ENCODE data around the gene S1PR4. TPM values are rescaled to one million over a fixed set of nuclear protein-coding genes. Genes with fewer than 3 reads are reported as not detected.

The S1PR4 gene
- total and polyA plus RNA-seq, 2 donors (not counting 1 experiment from before 2014, with no cell fraction given): not detected

DNA sequence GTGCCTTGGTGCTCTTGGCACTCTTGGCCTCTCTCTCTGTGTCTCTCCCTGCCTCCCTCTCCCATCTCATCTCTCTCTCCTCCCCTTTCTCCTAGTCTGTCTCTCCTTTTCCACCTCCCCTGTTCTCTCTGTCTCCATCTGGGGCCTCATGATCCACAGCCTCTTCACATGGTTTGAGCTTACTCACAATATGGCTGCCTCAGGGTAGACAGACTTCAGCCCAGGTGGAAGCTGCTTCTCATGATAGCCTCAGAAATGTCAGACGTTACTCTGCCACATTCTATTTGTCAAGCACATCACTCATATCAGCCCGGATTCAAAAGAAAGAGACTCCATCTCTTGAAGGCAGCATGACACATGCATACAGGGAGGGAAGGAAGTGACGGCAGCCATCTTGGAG is 18.4 kb upstream of the S1PR4 start:
- DNase-seq (ENCODE audit: low read depth in 2 of 2): no peak
- Histone ChIP-seq H4K20me1 (ENCODE audit: control insufficient read depth, extremely low read depth, insufficient read depth, low read length) (no peaks in the 10 kb centered on the region), H3K79me2 (ENCODE audit: control insufficient read depth, insufficient read depth, low read length) (no peaks in the 10 kb centered on the region), H3K9ac (ENCODE audit: insufficient read depth, low read length) (no peak overlapping the region), H3K36me3 (ENCODE audit: control insufficient read depth, insufficient read depth, low read length) (no peaks in the 10 kb centered on the region), H3K4me1 (ENCODE audit: control insufficient read depth, extremely low read depth, insufficient read depth, low read length) (peaks cover 6% of the 10 kb centered on the region), H3K27ac (ENCODE audit: insufficient read depth, low read length) (no peak overlapping the region), H3K27me3 (ENCODE audit: control insufficient read depth, insufficient read depth, low read length) (no peaks in the 10 kb centered on the region), H3K4me3 (replicated peaks in 1 of 4; ENCODE audit: control extremely low read depth in 1 of 4, insufficient read depth in 1 of 4, low read depth in 3 of 4, low read length in 4 of 4) (no peak overlapping the region), H3K4me2 (ENCODE audit: extremely low read depth, insufficient read depth, low read length) (no peak overlapping the region), H2AFZ (ENCODE audit: low read length) (no peak overlapping the region), H3K9me3 (ENCODE audit: control insufficient read depth, insufficient read depth, low read depth, low read length) (no peaks in the 10 kb centered on the region)
- TF ChIP-seq, protein P1, sequence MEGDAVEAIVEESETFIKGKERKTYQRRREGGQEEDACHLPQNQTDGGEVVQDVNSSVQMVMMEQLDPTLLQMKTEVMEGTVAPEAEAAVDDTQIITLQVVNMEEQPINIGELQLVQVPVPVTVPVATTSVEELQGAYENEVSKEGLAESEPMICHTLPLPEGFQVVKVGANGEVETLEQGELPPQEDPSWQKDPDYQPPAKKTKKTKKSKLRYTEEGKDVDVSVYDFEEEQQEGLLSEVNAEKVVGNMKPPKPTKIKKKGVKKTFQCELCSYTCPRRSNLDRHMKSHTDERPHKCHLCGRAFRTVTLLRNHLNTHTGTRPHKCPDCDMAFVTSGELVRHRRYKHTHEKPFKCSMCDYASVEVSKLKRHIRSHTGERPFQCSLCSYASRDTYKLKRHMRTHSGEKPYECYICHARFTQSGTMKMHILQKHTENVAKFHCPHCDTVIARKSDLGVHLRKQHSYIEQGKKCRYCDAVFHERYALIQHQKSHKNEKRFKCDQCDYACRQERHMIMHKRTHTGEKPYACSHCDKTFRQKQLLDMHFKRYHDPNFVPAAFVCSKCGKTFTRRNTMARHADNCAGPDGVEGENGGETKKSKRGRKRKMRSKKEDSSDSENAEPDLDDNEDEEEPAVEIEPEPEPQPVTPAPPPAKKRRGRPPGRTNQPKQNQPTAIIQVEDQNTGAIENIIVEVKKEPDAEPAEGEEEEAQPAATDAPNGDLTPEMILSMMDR (conservative IDR thresholded peaks at IDR 0.05 in 1 of 2, IDR thresholded peaks at IDR 0.05 in 1 of 2; ENCODE audit: low read depth in 1 of 2, low read length in 2 of 2): no peak
- TF ChIP-seq EZH2 (IDR thresholded peaks at IDR 0.05; ENCODE audit: low read length, missing control alignments): no peak

DNA sequence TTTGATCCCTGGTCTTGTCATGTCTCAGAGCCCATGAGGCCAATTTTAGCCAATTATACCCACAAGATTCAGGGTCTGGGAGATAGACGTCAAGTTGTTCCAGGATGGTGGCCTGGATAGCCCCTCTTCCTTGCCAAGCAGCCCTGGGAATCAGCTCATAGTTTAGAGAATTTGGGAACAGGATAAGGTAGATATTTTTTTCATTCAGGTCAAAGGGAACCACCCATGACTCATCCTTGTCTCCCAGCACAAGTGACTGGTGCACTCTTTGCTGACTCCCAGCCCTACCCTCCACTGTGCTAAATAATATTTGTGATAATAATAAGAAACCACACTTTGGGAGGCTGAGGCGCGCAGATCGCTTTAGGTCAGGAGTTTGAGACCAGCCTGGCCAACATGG is 17.1 kb upstream of the S1PR4 start:
- Histone ChIP-seq H3K36me3 (ENCODE audit: control insufficient read depth, insufficient read depth, low read length) (no peaks in the 10 kb centered on the region), H3K4me3 (replicated peaks in 1 of 4; ENCODE audit: control extremely low read depth in 1 of 4, insufficient read depth in 1 of 4, low read depth in 3 of 4, low read length in 4 of 4) (no peak overlapping the region), H3K27me3 (ENCODE audit: control insufficient read depth, insufficient read depth, low read length) (no peaks in the 10 kb centered on the region), H2AFZ (ENCODE audit: low read length) (no peak overlapping the region), H3K9ac (ENCODE audit: insufficient read depth, low read length) (no peak overlapping the region), H3K4me1 (ENCODE audit: control insufficient read depth, extremely low read depth, insufficient read depth, low read length) (peaks cover 3% of the 10 kb centered on the region), H3K27ac (ENCODE audit: insufficient read depth, low read length) (no peak overlapping the region), H3K9me3 (ENCODE audit: control insufficient read depth, insufficient read depth, low read depth, low read length) (no peaks in the 10 kb centered on the region), H3K4me2 (ENCODE audit: extremely low read depth, insufficient read depth, low read length) (no peak overlapping the region), H4K20me1 (ENCODE audit: control insufficient read depth, extremely low read depth, insufficient read depth, low read length) (no peaks in the 10 kb centered on the region), H3K79me2 (ENCODE audit: control insufficient read depth, insufficient read depth, low read length) (no peaks in the 10 kb centered on the region)
- peak in 1 of 2 donors; percentile 36 for DNase-seq (ENCODE audit: low read depth in 2 of 2)
- no peak for TF ChIP-seq EZH2 (IDR thresholded peaks at IDR 0.05; ENCODE audit: low read length, missing control alignments)
- TF ChIP-seq, protein P1 (conservative IDR thresholded peaks at IDR 0.05 in 1 of 2, IDR thresholded peaks at IDR 0.05 in 1 of 2; ENCODE audit: low read depth in 1 of 2, low read length in 2 of 2): no peak

DNA sequence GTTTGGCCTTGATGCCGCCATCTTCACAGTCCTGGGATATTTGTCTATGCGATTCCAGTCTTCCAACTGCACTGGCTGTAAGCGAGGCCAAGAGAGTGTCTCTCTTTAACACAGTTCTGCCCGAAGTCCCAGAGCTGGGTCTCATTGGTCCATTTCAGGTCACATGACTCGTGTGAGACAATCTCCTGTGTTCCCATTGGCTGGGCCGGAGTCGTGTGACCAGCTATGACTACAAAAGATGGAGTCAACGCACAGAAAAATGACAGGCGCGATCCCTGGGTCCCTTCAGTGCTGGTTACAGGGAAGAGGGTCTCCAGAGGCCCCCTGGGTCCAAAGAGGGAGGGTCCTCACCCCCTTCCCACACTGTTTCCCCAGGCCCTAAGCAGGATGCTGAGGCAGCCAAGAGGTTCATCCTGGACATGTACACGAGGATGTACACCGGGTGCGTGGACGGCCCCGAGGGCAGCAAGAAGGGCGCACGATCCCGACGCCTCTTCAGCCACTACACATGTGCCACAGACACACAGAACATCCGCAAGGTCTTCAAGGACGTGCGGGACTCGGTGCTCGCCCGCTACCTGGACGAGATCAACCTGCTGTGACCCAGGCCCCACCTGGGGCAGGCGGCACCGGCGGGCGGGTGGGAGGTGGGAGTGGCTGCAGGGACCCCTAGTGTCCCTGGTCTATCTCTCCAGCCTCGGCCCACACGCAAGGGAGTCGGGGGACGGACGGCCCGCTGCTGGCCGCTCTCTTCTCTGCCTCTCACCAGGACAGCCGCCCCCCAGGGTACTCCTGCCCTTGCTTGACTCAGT is 15.9 kb upstream of the S1PR4 start:
- H3K4me1 ChIP-seq (ENCODE audit: control insufficient read depth, extremely low read depth, insufficient read depth, low read length): peaks cover 3% of the 10 kb centered on the region
- no peak overlapping the region for H3K9ac ChIP-seq (ENCODE audit: insufficient read depth, low read length)
- no peaks in the 10 kb centered on the region for H3K9me3 ChIP-seq (ENCODE audit: control insufficient read depth, insufficient read depth, low read depth, low read length)
- no peak overlapping the region for H3K4me3 ChIP-seq (replicated peaks in 1 of 4; ENCODE audit: control extremely low read depth in 1 of 4, insufficient read depth in 1 of 4, low read depth in 3 of 4, low read length in 4 of 4)
- H3K27me3 ChIP-seq (ENCODE audit: control insufficient read depth, insufficient read depth, low read length): no peaks in the 10 kb centered on the region
- H3K36me3 ChIP-seq (ENCODE audit: control insufficient read depth, insufficient read depth, low read length): no peaks in the 10 kb centered on the region
- no peak overlapping the region for H2AFZ ChIP-seq (ENCODE audit: low read length)
- no peak for TF ChIP-seq EZH2 (IDR thresholded peaks at IDR 0.05; ENCODE audit: low read length, missing control alignments)
- TF ChIP-seq, protein P1 (conservative IDR thresholded peaks at IDR 0.05 in 1 of 2, IDR thresholded peaks at IDR 0.05 in 1 of 2; ENCODE audit: low read depth in 1 of 2, low read length in 2 of 2): no peak
- no peaks in the 10 kb centered on the region for H3K79me2 ChIP-seq (ENCODE audit: control insufficient read depth, insufficient read depth, low read length)
- no peak overlapping the region for H3K4me2 ChIP-seq (ENCODE audit: extremely low read depth, insufficient read depth, low read length)
- H3K27ac ChIP-seq (ENCODE audit: insufficient read depth, low read length): no peak overlapping the region
- H4K20me1 ChIP-seq (ENCODE audit: control insufficient read depth, extremely low read depth, insufficient read depth, low read length): no peaks in the 10 kb centered on the region
- DNase-seq (ENCODE audit: low read depth in 2 of 2): no peak

Measured in fibroblast of lung (primary cell).